Neural progenitor cell (in vitro differentiated cells): Measurements from ENCODE around the gene HIVEP2. TPM values are rescaled to one million over a fixed set of nuclear protein-coding genes. Genes with fewer than 3 reads are reported as not detected.

Source experiments
- DNase-seq: peaks from one replicate; pipeline ENCODE4 v3.0.0-alpha.2; 2016; ENCODE audit warnings: low spot score
- H2AFZ ChIP-seq: fragments of 200-600 bp; sonication (generic); replicated peaks from 2 replicates; pipeline ENCODE4 v1.6.1; 2016; ENCODE audit warnings: antibody characterized with exemption
- H3F3A ChIP-seq: fragments of 200-600 bp; sonication (generic); 2 replicates; pipeline ENCODE4 v1.6.1; 2016; ENCODE audit warnings: antibody characterized with exemption, low read depth
- H3K27ac ChIP-seq: fragments of 200-600 bp; sonication (generic); 2 replicates; pipeline ENCODE4 v1.5.1; 2016; ENCODE audit warnings: mild to moderate bottlenecking
- H3K27me3 ChIP-seq: fragments of 200-600 bp; sonication (generic); 2 replicates; pipeline ENCODE4 v1.6.1; 2016; ENCODE audit warnings: mild to moderate bottlenecking, moderate library complexity
- H3K36me3 ChIP-seq: fragments of 200-600 bp; sonication (generic); 2 replicates; pipeline ENCODE4 v1.5.1; 2016
- H3K4me1 ChIP-seq: fragments of 200-600 bp; sonication (generic); 2 replicates; pipeline ENCODE4 v1.6.1; 2016; ENCODE audit warnings: mixed run types
- H3K4me2 ChIP-seq: fragments of 200-600 bp; sonication (generic); 2 replicates; pipeline ENCODE4 v1.6.1; 2016
- H3K4me3 ChIP-seq: fragments of 200-600 bp; sonication (generic); 2 replicates; pipeline ENCODE4 v1.5.1; 2016
- H3K79me2 ChIP-seq: fragments of 200-600 bp; sonication (generic); 2 replicates; pipeline ENCODE4 v1.6.1; 2016; ENCODE audit warnings: low read depth
- H3K9ac ChIP-seq: fragments of 200-600 bp; sonication (generic); 2 replicates; pipeline ENCODE4 v1.6.1; 2016
- H3K9me3 ChIP-seq: fragments of 200-600 bp; sonication (generic); 2 replicates; pipeline ENCODE4 v1.5.1; 2016; ENCODE audit warnings: low read depth
- H4K20me1 ChIP-seq: fragments of 200-600 bp; sonication (generic); 2 replicates; pipeline ENCODE4 v1.6.1; 2016; ENCODE audit warnings: low read depth
- H3K27ac Mint-ChIP-seq: 3 replicates; pipeline ENCODE4 v1.8.0; 2021; ENCODE audit warnings: mixed read lengths
- H3K27me3 Mint-ChIP-seq: 2 replicates; pipeline ENCODE4 v1.8.0; 2022; ENCODE audit warnings: low read depth, mild to moderate bottlenecking, inconsistent platforms, moderate library complexity, mixed read lengths; ENCODE audit not compliant: insufficient read depth
- H3K36me3 Mint-ChIP-seq: 3 replicates; pipeline ENCODE4 v1.8.0; 2021; ENCODE audit warnings: mixed read lengths
- H3K4me1 Mint-ChIP-seq: 3 replicates; pipeline ENCODE4 v1.8.0; 2021; ENCODE audit warnings: mixed read lengths
- H3K4me3 Mint-ChIP-seq: 3 replicates; pipeline ENCODE4 v1.8.0; 2021; ENCODE audit warnings: mild to moderate bottlenecking, moderate library complexity, mixed read lengths
- H3K9me3 Mint-ChIP-seq: 3 replicates; pipeline ENCODE4 v1.8.0; 2020; ENCODE audit warnings: mixed read lengths
- EZH2 ChIP-seq: fragments of 200-600 bp; sonication (generic); IDR thresholded peaks from 2 replicates; pipeline ENCODE4 v1.6.1; 2017; ENCODE audit warnings: antibody characterized with exemption, mild to moderate bottlenecking, moderate library complexity
- EZH2phosphoT487 ChIP-seq: fragments of 200-600 bp; sonication (generic); IDR thresholded peaks from 2 replicates; pipeline ENCODE4 v1.6.1; 2017; ENCODE audit warnings: antibody characterized with exemption
- total RNA-seq: library from RNA; depleted of rRNA; stranded (reverse); fragments of >200 nt; gene quantifications from 2 replicates; pipeline ENCODE4 v1.2.3, GENCODE V29; 2015; ENCODE audit warnings: low replicate concordance
- TF ChIP-seq, protein P1 (sequence below): fragments of 200-600 bp; sonication (generic); IDR thresholded peaks from 2 replicates; pipeline ENCODE4 v1.5.1; 2017; ENCODE audit warnings: antibody characterized with exemption, mild to moderate bottlenecking

Gene HIVEP2
- total RNA-seq, 1 donor from 2014 or later: 2.1 TPM

DNA sequence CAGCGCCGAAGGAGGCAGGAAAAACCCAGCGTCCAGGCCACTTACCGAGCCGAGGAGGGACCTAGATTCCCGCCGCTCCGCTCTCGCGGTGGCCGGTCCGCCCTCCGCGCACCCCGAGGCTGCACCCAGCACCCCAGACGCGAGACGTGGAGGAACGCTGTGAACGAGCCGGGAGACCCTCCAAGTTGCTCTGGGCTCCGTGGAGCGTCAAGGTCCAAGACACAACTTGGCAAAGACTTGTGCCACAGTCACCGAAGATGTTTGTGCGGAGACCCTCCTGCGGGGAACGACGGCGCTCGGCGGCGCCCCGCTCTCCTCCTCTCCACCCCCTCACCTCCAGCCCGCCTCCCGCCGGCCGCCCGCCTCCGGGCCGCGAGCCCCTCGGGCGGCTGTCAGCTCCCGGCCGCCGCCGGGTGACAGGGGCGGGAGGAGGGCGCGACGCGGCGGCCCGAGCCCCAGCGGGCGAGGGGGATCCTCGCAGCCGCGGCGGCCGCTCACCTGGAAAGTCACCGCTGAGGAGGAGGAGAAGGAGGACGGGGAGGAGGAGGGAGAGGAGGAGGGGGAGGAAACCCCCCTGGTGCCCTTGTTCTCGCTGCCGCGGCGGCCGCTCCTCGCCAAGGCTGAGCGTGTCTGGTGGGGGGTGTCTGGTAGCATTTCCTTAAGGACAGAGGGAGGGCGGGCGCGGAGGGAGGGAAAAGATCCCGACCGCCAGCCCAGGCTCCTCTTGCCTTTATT lies 637 bp upstream of the HIVEP2 start:
- Histone ChIP-seq H3K36me3 (no peaks in the 10 kb centered on the region), H3K4me3 (peak overlapping the region; percentile 70), H3F3A (peaks cover 39% of the 10 kb centered on the region), H3K79me2 (peaks cover 8% of the 10 kb centered on the region), H4K20me1 (peaks cover 3% of the 10 kb centered on the region), H3K4me2 (peak overlapping the region; percentile 94), H3K27ac (peak overlapping the region; percentile 48), H3K9ac (no peak overlapping the region), H3K9me3 (no peaks in the 10 kb centered on the region), H2AFZ (peak overlapping the region; percentile 98), H3K27me3 (peaks cover 43% of the 10 kb centered on the region), H3K4me1 (peaks cover 10% of the 10 kb centered on the region)
- Mint-ChIP-seq H3K27me3 (peaks cover 21% of the 10 kb centered on the region), H3K9me3 (no peaks in the 10 kb centered on the region), H3K27ac (no peak overlapping the region), H3K4me1 (peaks cover 19% of the 10 kb centered on the region), H3K4me3 (peak overlapping the region; percentile 92), H3K36me3 (no peaks in the 10 kb centered on the region)
- peak; percentile 65 for DNase-seq
- TF ChIP-seq, protein P1, sequence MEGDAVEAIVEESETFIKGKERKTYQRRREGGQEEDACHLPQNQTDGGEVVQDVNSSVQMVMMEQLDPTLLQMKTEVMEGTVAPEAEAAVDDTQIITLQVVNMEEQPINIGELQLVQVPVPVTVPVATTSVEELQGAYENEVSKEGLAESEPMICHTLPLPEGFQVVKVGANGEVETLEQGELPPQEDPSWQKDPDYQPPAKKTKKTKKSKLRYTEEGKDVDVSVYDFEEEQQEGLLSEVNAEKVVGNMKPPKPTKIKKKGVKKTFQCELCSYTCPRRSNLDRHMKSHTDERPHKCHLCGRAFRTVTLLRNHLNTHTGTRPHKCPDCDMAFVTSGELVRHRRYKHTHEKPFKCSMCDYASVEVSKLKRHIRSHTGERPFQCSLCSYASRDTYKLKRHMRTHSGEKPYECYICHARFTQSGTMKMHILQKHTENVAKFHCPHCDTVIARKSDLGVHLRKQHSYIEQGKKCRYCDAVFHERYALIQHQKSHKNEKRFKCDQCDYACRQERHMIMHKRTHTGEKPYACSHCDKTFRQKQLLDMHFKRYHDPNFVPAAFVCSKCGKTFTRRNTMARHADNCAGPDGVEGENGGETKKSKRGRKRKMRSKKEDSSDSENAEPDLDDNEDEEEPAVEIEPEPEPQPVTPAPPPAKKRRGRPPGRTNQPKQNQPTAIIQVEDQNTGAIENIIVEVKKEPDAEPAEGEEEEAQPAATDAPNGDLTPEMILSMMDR: no peak
- peak; percentile 13 for TF ChIP-seq EZH2
- TF ChIP-seq EZH2phosphoT487: no peak

DNA sequence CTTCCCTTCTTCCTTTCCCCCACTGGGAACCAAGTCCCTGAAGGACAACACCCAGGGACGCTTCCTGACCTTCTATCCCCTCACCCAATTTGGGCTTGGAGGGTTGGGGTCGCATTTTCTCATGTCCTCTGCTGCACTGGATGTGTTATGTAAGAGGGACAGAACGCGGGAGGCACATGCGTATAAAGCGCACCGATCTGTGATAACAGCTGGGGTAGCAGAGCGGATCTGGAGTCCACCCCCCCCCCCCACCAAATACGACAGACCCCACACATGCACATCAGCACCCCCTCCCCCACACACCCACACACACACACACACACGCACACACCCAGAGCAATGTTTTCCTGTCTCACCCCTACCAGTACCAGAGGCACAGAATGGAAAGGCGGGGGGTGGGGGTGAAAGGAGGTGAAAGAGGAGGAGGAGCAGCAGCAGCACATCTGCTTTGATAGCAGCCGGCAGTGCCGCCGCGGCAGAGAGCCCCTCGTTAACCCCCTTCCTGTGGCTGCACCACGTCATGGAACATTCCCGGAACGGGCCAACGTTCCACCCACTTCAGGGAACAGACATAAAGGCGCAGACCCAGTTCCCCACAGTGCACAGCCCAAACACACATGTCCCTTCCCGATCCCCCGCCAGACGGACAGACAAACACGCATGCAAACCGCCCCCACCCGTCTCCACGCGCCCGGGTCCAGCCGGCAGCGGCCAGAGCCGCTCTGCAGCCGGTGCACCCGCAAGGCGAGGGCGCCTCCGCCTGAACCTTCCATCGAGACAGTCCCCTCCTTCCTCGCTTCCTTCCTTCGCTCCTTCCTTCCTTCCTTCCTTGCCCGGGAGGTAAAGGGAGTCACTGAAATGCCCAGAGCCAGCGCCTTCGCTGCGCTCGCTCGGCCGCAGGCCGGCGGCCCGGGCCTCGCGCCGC lies 590 bp downstream of the HIVEP2 start:
- Histone ChIP-seq H3K4me3 (peak overlapping the region; percentile 70), H3K9ac (peak overlapping the region; percentile 47), H2AFZ (peak overlapping the region; percentile 100), H3K4me1 (peaks cover 10% of the 10 kb centered on the region), H3K79me2 (peaks cover 8% of the 10 kb centered on the region), H3K4me2 (peak overlapping the region; percentile 81), H3K27me3 (peaks cover 43% of the 10 kb centered on the region), H3K27ac (peak overlapping the region; percentile 71), H4K20me1 (peaks cover 3% of the 10 kb centered on the region), H3F3A (peaks cover 39% of the 10 kb centered on the region), H3K36me3 (no peaks in the 10 kb centered on the region), H3K9me3 (no peaks in the 10 kb centered on the region)
- Mint-ChIP-seq H3K27ac (peak overlapping the region; percentile 61), H3K4me3 (peak overlapping the region; percentile 98), H3K4me1 (peaks cover 19% of the 10 kb centered on the region), H3K9me3 (no peaks in the 10 kb centered on the region), H3K27me3 (peaks cover 21% of the 10 kb centered on the region), H3K36me3 (no peaks in the 10 kb centered on the region)
- peak; percentile 78 for DNase-seq
- TF ChIP-seq, protein P1: no peak
- no peak for TF ChIP-seq EZH2
- no peak for TF ChIP-seq EZH2phosphoT487

DNA sequence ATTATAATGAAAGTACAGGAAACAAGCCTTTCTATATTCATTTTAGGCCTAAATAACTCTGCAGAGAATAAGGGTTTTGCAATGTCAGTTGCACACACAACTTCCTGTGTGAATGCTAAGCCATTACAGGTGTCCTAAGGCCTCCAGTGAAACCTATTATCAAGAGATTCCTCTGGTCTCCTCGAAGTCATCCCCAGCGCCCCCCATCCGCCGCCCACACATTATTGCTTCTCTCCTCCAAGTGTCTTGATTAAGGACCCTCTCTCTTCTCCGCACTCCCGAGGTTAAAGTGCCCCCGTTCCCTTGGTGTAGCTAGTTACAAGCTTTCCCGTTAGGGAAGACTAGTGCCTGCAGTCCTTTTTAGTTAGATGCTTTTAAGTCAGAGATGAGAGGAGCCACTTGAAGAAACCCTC lies 1.3 kb downstream of the HIVEP2 start:
- H3K79me2 ChIP-seq: peaks cover 8% of the 10 kb centered on the region
- H3K4me3 ChIP-seq: peak overlapping the region; percentile 70
- Mint-ChIP-seq H3K36me3 (no peaks in the 10 kb centered on the region), H3K4me1 (peaks cover 19% of the 10 kb centered on the region), H3K4me3 (peak overlapping the region; percentile 98), H3K27me3 (peaks cover 21% of the 10 kb centered on the region), H3K27ac (no peak overlapping the region), H3K9me3 (no peaks in the 10 kb centered on the region)
- no peak overlapping the region for H3K9ac ChIP-seq
- no peak overlapping the region for H2AFZ ChIP-seq
- H3K36me3 ChIP-seq: no peaks in the 10 kb centered on the region
- H4K20me1 ChIP-seq: peaks cover 3% of the 10 kb centered on the region
- peaks cover 10% of the 10 kb centered on the region for H3K4me1 ChIP-seq
- DNase-seq: peak; percentile 15
- TF ChIP-seq EZH2 (no peak), EZH2phosphoT487 (no peak)
- TF ChIP-seq, protein P1: no peak
- peaks cover 39% of the 10 kb centered on the region for H3F3A ChIP-seq
- H3K4me2 ChIP-seq: peak overlapping the region; percentile 81
- H3K27ac ChIP-seq: no peak overlapping the region
- no peaks in the 10 kb centered on the region for H3K9me3 ChIP-seq
- peaks cover 43% of the 10 kb centered on the region for H3K27me3 ChIP-seq
